ENCODE data around the gene CREG2.

CREG2 gene

GRCh38 chr2:101409699-101410098 lies 22.4 kb upstream of the CREG2 start:
- no peak for DNase-seq (ENCODE audit: low read depth in 3 of 3)

GRCh38 chr2:101408925-101409324 lies 21.6 kb upstream of the CREG2 start:
- no peak for DNase-seq (ENCODE audit: low read depth in 3 of 3)

- DNase-seq (ENCODE audit: low read depth in 3 of 3): no peak
Observed at GRCh38 chr2:101405351-101405899, 18.1 kb upstream of the CREG2 start.

- no peak for DNase-seq (ENCODE audit: low read depth in 3 of 3)
Observed at GRCh38 chr2:101403745-101404144, 16.4 kb upstream of the CREG2 start.

- DNase-seq (ENCODE audit: low read depth in 3 of 3): no peak
Observed at GRCh38 chr2:101402630-101403029, 15.3 kb upstream of the CREG2 start.

GRCh38 chr2:101401906-101402305 lies 14.6 kb upstream of the CREG2 start:
- no peak for DNase-seq (ENCODE audit: low read depth in 3 of 3)

- no peak for DNase-seq (ENCODE audit: low read depth in 3 of 3)
Observed at GRCh38 chr2:101401326-101401665, 14.0 kb upstream of the CREG2 start.

- DNase-seq (ENCODE audit: low read depth in 3 of 3): no peak
Observed at GRCh38 chr2:101400506-101401325, 13.4 kb upstream of the CREG2 start.

GRCh38 chr2:101400048-101400447 lies 12.7 kb upstream of the CREG2 start:
- no peak for DNase-seq (ENCODE audit: low read depth in 3 of 3)

- no peak for DNase-seq (ENCODE audit: low read depth in 3 of 3)
Observed at GRCh38 chr2:101399021-101399799, 11.9 kb upstream of the CREG2 start.

- no peak for DNase-seq (ENCODE audit: low read depth in 3 of 3)
Observed at GRCh38 chr2:101398116-101398821, 11.0 kb upstream of the CREG2 start.

- no peak for DNase-seq (ENCODE audit: low read depth in 3 of 3)
Observed at GRCh38 chr2:101396316-101396717, 9.0 kb upstream of the CREG2 start.

- DNase-seq (ENCODE audit: low read depth in 3 of 3): no peak
Observed at GRCh38 chr2:101395545-101396315, 8.4 kb upstream of the CREG2 start.

GRCh38 chr2:101388232-101388631 lies 929 bp upstream of the CREG2 start:
- no peak for DNase-seq (ENCODE audit: low read depth in 3 of 3)

- no peak for DNase-seq (ENCODE audit: low read depth in 3 of 3)
Observed at GRCh38 chr2:101386599-101387150, 628 bp downstream of the CREG2 start.

- DNase-seq (ENCODE audit: low read depth in 3 of 3): no peak
Observed at GRCh38 chr2:101383016-101383541, 4.2 kb downstream of the CREG2 start.

GRCh38 chr2:101382442-101382841 lies 4.9 kb downstream of the CREG2 start:
- no peak for DNase-seq (ENCODE audit: low read depth in 3 of 3)

GRCh38 chr2:101380376-101380775 lies 6.9 kb downstream of the CREG2 start:
- DNase-seq (ENCODE audit: low read depth in 3 of 3): no peak

GRCh38 chr2:101379091-101379490 lies 8.2 kb downstream of the CREG2 start:
- no peak for DNase-seq (ENCODE audit: low read depth in 3 of 3)

GRCh38 chr2:101375653-101376052 lies 11.7 kb downstream of the CREG2 start:
- DNase-seq (ENCODE audit: low read depth in 3 of 3): no peak
